Natural killer cell treated with Interleukin-12 subunit alpha and Interleukin-12 subunit beta and Interleukin-15 and Interleukin-18, amount 100 ng/mL, for 72 hours (primary cell): ENCODE data around the gene ADAMTS16. TPM values are rescaled to one million over a fixed set of nuclear protein-coding genes. Genes with fewer than 3 reads are reported as not detected.

Experiments used
- ATAC-seq, 2 donors: fragments of 150-1000 bp; cut with Tn5 transposase in 1 of 2; sonication (Bioruptor Pico), chemical (Tn5 transposase) in 1 of 2; 2 replicates each; pipeline ENCODE4 v1.10.0; 2021
- DNase-seq: peaks from one replicate; pipeline ENCODE4 v3.0.0; 2022; ENCODE audit warnings: low spot score
- H3K27ac Mint-ChIP-seq, 2 donors: 1 replicate in 1 of 2; 2 replicates in 1 of 2; pipeline ENCODE4 v1.8.0; 2022; ENCODE audit warnings: mixed read lengths in 2 of 2, mild to moderate bottlenecking in 1 of 2, moderate library complexity in 1 of 2
- H3K27me3 Mint-ChIP-seq, 2 donors: 1 replicate in 1 of 2; 2 replicates in 1 of 2; pipeline ENCODE4 v1.8.0; 2022; ENCODE audit warnings: mixed read lengths in 2 of 2
- H3K36me3 Mint-ChIP-seq: one replicate; pipeline ENCODE4 v1.8.0; 2022; ENCODE audit warnings: mixed read lengths
- H3K4me1 Mint-ChIP-seq, 2 donors: 1 replicate in 1 of 2; 2 replicates in 1 of 2; pipeline ENCODE4 v1.8.0; 2022; ENCODE audit warnings: low read depth in 2 of 2, mixed read lengths in 2 of 2, mild to moderate bottlenecking in 1 of 2
- H3K4me3 Mint-ChIP-seq: one replicate; pipeline ENCODE4 v1.8.0; 2022; ENCODE audit warnings: mixed read lengths
- H3K9me3 Mint-ChIP-seq: 2 replicates; pipeline ENCODE4 v1.8.0; 2022; ENCODE audit warnings: mixed read lengths
- total RNA-seq, 2 donors: library from RNA; stranded (reverse); gene quantifications; one replicate each; pipeline ENCODE4 v1.2.3, GENCODE V29; 2022

Gene ADAMTS16
- total RNA-seq, 2 donors from 2014 or later, result not detected

GRCh38 chr5:5246736-5247135 lies 106.6 kb downstream of the ADAMTS16 start:
- H3K27ac Mint-ChIP-seq, result no peak overlapping the region
- peaks cover 6% of the 10 kb centered on the region for H3K9me3 Mint-ChIP-seq
- no peak for DNase-seq
- no peaks in the 10 kb centered on the region for H3K27me3 Mint-ChIP-seq
- H3K4me3 Mint-ChIP-seq, result no peak overlapping the region
- H3K36me3 Mint-ChIP-seq, result no peaks in the 10 kb centered on the region
- ATAC-seq, result no peak
- no peaks in the 10 kb centered on the region for H3K4me1 Mint-ChIP-seq

- no peak for DNase-seq
- H3K27ac Mint-ChIP-seq, result no peak overlapping the region
- H3K36me3 Mint-ChIP-seq, result peaks cover 5% of the 10 kb centered on the region
- peak in 1 of 2 donors; percentile 20 for ATAC-seq
- no peaks in the 10 kb centered on the region for H3K27me3 Mint-ChIP-seq
- H3K4me3 Mint-ChIP-seq, result no peak overlapping the region
- no peaks in the 10 kb centered on the region for H3K4me1 Mint-ChIP-seq
- peaks cover 16% of the 10 kb centered on the region for H3K9me3 Mint-ChIP-seq
These were observed 110.6 kb downstream of the ADAMTS16 start for GRCh38 chr5:5250758-5251157.

GRCh38 chr5:5252106-5252505 lies 112.0 kb downstream of the ADAMTS16 start:
- no peak for ATAC-seq
- Mint-ChIP-seq H3K9me3 (peaks cover 16% of the 10 kb centered on the region), H3K36me3 (peaks cover 5% of the 10 kb centered on the region), H3K27ac (no peak overlapping the region), H3K4me3 (no peak overlapping the region), H3K27me3 (no peaks in the 10 kb centered on the region), H3K4me1 (no peaks in the 10 kb centered on the region)
- DNase-seq, result no peak

GRCh38 chr5:5257353-5257752 lies 117.2 kb downstream of the ADAMTS16 start:
- Mint-ChIP-seq H3K4me3 (no peak overlapping the region), H3K36me3 (peaks cover 5% of the 10 kb centered on the region), H3K27me3 (no peaks in the 10 kb centered on the region), H3K4me1 (no peaks in the 10 kb centered on the region), H3K27ac (no peak overlapping the region), H3K9me3 (peaks cover 13% of the 10 kb centered on the region)
- no peak for ATAC-seq
- DNase-seq, result no peak

DNA sequence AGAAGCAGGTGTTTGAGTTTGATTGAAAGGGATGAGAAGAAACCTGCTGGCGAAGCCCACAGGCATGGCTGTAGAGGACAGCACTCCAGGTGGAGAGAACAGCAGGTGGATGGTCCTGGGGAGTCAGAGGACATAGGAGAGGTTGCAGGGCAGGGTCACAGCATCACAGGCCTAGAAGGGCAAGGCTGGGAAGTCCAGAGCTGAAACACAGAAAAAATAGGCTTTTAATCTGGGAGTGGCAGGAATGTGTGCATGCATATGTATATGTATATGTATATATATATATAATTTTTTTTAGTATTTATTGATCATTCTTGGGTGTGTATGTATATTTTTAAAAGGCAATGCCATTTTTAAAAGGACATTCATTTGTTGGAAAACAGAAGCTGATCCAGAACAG lies 118.4 kb downstream of the ADAMTS16 start:
- Mint-ChIP-seq H3K4me3 (no peak overlapping the region), H3K27ac (no peak overlapping the region), H3K9me3 (peaks cover 7% of the 10 kb centered on the region), H3K27me3 (no peaks in the 10 kb centered on the region), H3K36me3 (peaks cover 5% of the 10 kb centered on the region), H3K4me1 (no peaks in the 10 kb centered on the region)
- DNase-seq (no peak), ATAC-seq (no peak)

DNA sequence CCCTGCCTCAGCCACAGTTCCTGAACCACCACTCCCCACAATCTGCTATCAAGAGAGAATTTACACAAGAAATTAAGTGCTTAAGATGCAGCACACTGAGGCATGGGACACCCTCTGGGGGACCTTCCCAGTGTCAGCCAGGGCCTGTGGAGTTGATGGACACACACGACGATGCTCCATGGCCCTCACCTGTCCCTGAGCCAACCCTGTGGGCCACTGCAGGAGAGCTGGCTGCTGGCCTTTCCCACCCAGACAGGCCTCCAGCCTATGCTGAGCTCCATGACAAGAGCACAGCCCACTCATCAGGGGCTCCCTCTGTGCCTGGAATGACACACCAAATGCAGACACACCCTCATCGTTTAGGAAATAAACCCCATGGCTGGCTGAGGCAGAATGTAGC lies 124.6 kb downstream of the ADAMTS16 start:
- Mint-ChIP-seq H3K27ac (no peak overlapping the region), H3K36me3 (no peaks in the 10 kb centered on the region), H3K27me3 (no peaks in the 10 kb centered on the region), H3K4me1 (no peaks in the 10 kb centered on the region), H3K9me3 (peaks cover 6% of the 10 kb centered on the region), H3K4me3 (no peak overlapping the region)
- DNase-seq (no peak), ATAC-seq (no peak)

- no peak for DNase-seq
- peaks cover 6% of the 10 kb centered on the region for H3K9me3 Mint-ChIP-seq
- no peaks in the 10 kb centered on the region for H3K36me3 Mint-ChIP-seq
- H3K27me3 Mint-ChIP-seq, result no peaks in the 10 kb centered on the region
- H3K4me3 Mint-ChIP-seq, result no peak overlapping the region
- ATAC-seq, result no peak
- no peak overlapping the region for H3K27ac Mint-ChIP-seq
- no peaks in the 10 kb centered on the region for H3K4me1 Mint-ChIP-seq
These were observed 126.2 kb downstream of the ADAMTS16 start for GRCh38 chr5:5266297-5266696.

DNA sequence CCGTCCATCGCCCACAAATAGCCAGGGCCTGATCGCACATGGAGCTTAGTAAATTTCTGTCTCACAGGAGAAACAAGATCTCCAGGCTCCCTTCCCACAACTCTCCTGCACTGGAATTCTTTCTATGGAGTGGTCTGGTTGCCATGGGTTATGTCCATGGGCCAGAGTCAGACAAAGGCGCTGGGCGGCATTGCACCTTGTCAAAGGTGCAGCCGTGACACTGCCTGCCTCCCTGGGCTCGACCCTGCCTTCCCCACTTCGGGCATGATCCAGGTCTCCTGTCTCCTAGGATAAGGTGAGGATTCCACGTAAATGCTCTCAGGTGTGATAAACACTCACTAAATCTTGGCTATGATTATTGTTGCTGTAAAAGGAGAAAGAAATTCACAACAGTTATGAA lies 130.0 kb downstream of the ADAMTS16 start:
- ATAC-seq (no peak), DNase-seq (no peak)
- no peak overlapping the region for H3K4me3 Mint-ChIP-seq
- H3K4me1 Mint-ChIP-seq, result no peaks in the 10 kb centered on the region
- H3K27ac Mint-ChIP-seq, result no peak overlapping the region
- H3K27me3 Mint-ChIP-seq, result no peaks in the 10 kb centered on the region
- peaks cover 6% of the 10 kb centered on the region for H3K9me3 Mint-ChIP-seq
- H3K36me3 Mint-ChIP-seq, result no peaks in the 10 kb centered on the region

DNA sequence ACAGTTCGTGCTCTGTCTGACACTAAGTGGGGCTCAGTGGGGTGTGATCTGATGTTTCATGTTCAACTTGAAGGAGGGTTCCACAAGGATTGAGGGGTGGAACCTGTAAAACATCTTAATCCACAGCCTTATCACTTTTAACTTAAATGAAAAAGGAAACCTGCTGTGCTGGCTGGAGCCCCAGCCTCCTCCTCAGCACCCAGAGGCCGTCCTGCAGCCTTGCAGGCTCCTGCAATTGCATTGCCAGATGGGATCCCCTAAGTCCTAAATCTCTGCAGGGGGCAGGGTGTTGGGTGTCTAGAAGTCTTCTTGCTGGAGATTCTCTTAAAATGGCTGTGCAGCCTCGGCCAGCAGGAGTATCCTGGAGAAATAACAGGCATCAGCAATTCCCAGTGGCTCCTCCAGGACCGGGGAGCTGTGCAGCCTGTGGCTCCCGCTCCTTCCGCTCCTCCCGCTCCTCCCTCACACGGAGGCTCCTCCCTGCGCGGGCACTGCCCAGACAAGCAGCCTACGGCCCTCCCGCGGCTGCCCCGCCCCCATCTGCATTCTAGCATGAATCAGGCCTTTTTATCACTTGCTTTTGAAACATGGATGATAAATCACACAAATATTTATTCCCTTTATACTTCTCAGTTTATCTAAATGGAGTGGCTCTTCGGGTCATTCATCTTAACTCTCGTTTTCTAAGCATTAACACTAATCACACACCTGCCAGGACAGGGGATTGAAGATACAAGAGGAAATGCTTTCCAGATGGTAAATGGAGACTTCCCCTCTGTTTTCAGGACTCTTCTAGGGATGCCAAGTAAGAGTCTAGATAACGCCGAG lies 131.0 kb downstream of the ADAMTS16 start:
- no peaks in the 10 kb centered on the region for H3K27me3 Mint-ChIP-seq
- DNase-seq, result no peak
- peaks cover 9% of the 10 kb centered on the region for H3K9me3 Mint-ChIP-seq
- no peaks in the 10 kb centered on the region for H3K4me1 Mint-ChIP-seq
- ATAC-seq, result no peak
- no peak overlapping the region for H3K27ac Mint-ChIP-seq
- H3K4me3 Mint-ChIP-seq, result no peak overlapping the region
- no peaks in the 10 kb centered on the region for H3K36me3 Mint-ChIP-seq

DNA sequence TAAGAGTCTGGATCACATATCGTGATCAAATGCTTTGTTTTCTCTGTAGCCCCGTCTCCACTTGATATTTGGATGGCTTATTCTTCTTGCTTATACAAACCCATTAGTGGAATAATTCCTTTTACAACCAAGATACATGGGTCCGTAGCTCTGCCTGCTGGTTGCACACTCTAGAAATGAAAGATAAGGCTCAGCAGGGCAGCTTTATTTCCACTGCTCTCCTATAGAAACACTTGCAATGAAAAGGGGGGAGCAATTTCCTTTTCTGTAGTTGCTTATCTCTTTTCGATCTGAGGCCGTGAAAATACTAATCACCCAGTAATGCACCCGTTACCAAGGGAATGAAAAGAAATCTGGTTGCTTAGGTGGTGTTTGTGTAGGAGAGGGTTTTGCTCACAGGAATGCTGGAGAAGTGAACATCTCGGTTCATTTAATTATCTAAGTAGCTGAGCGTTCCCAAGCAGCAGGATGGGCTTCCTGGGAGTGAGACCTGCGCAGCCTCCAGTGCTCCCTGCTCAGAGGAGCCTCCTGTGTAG lies 131.7 kb downstream of the ADAMTS16 start:
- Mint-ChIP-seq H3K9me3 (peaks cover 11% of the 10 kb centered on the region), H3K36me3 (no peaks in the 10 kb centered on the region), H3K4me3 (no peak overlapping the region), H3K4me1 (no peaks in the 10 kb centered on the region), H3K27me3 (no peaks in the 10 kb centered on the region), H3K27ac (no peak overlapping the region)
- no peak for ATAC-seq
- no peak for DNase-seq

GRCh38 chr5:5273398-5273797 lies 133.3 kb downstream of the ADAMTS16 start:
- ATAC-seq, result no peak
- Mint-ChIP-seq H3K4me3 (no peak overlapping the region), H3K36me3 (no peaks in the 10 kb centered on the region), H3K4me1 (no peaks in the 10 kb centered on the region), H3K27ac (no peak overlapping the region), H3K9me3 (peaks cover 6% of the 10 kb centered on the region), H3K27me3 (no peaks in the 10 kb centered on the region)
- no peak for DNase-seq

- DNase-seq (no peak), ATAC-seq (no peak)
- no peak overlapping the region for H3K4me3 Mint-ChIP-seq
- no peaks in the 10 kb centered on the region for H3K27me3 Mint-ChIP-seq
- H3K4me1 Mint-ChIP-seq, result no peaks in the 10 kb centered on the region
- no peaks in the 10 kb centered on the region for H3K36me3 Mint-ChIP-seq
- no peak overlapping the region for H3K27ac Mint-ChIP-seq
- H3K9me3 Mint-ChIP-seq, result peaks cover 4% of the 10 kb centered on the region
These were observed 133.8 kb downstream of the ADAMTS16 start for GRCh38 chr5:5273976-5274375.

GRCh38 chr5:5275211-5275610 lies 135.1 kb downstream of the ADAMTS16 start:
- no peak overlapping the region for H3K4me3 Mint-ChIP-seq
- ATAC-seq (no peak), DNase-seq (no peak)
- H3K27ac Mint-ChIP-seq, result no peak overlapping the region
- H3K4me1 Mint-ChIP-seq, result no peaks in the 10 kb centered on the region
- H3K27me3 Mint-ChIP-seq, result no peaks in the 10 kb centered on the region
- H3K36me3 Mint-ChIP-seq, result no peaks in the 10 kb centered on the region
- H3K9me3 Mint-ChIP-seq, result peaks cover 4% of the 10 kb centered on the region

GRCh38 chr5:5276430-5276829 lies 136.3 kb downstream of the ADAMTS16 start:
- peaks cover 4% of the 10 kb centered on the region for H3K9me3 Mint-ChIP-seq
- no peak for DNase-seq
- H3K4me3 Mint-ChIP-seq, result no peak overlapping the region
- no peak for ATAC-seq
- H3K27ac Mint-ChIP-seq, result no peak overlapping the region
- H3K36me3 Mint-ChIP-seq, result no peaks in the 10 kb centered on the region
- no peaks in the 10 kb centered on the region for H3K4me1 Mint-ChIP-seq
- H3K27me3 Mint-ChIP-seq, result no peaks in the 10 kb centered on the region
